Stimulated activated CD8-positive, alpha-beta memory T cell treated with anti-CD3 and anti-CD28 coated beads, Interleukin-15, amount 100 ng/mL, for 1 hour (primary cell): ENCODE measurements around the gene AKAP13.

Experiments used
- DNase-seq: peaks from one replicate; pipeline ENCODE4 v3.0.0-alpha.2; 2020; ENCODE audit warnings: low read depth

AKAP13 gene

DNA sequence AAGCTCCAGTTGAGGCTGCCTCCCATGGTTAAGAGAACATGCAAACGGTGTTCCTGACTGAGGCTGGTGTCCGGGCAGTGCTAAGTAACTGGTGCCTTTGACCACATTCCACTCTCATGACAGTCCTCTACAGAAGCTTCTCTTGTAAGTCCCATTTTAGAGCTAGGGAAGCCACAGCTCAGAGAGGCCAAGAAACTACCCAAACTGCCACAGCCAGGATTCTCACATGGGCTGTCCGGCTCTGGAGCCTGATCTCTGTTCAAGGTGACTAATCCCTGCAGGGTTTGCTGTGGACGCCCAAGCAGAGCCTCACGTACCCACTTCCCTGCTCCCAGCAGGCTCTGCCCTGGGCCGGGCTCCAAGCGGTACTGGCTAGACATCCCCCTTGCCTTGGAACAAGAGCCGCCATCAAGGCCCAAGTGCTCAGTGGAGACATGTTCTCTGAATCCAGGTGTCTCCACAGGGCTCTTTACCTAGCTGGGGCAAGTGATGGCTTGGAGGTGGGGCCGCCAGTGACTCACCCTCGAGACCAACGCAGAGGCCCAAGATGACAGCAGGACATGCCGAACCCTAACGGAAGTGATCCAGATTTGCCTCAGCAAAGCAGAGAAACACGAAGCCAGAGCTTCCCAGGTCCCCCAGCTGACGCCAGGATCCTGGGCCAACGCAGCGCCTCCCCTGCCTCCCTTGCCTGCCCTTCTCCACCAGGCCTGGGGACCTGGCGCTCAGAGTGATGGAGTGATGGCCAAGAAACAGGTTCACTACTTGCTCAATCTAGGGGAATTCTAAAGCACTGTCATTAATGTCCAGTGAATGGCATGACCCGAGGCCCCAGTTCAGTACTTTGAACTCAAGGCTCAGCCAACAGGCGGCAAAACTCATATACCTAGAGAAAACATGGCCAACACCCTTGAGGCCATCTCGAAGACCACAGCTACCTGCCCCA, 390.0 kb downstream of the AKAP13 start:
- DNase-seq = no peak

DNA sequence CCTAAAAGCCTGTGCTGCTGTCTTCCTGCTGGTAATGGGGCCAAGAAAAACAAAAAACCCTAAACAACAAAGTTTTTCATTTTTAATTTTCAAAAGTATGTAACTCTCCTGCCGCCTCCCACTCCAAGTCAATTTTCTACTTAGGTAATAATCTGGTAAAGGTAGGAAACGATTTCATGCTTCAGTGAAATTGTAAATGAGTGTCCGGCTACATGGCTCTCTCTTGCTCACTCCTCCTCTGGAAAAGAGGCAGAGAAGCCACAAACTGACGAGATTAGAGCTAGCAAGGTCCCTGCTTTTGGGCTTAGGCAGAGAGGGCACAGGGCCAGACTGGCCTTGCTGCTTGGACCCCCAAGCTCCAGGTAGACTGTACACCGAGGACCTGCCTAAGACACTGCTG, 390.9 kb downstream of the AKAP13 start:
- no peak for DNase-seq

DNA sequence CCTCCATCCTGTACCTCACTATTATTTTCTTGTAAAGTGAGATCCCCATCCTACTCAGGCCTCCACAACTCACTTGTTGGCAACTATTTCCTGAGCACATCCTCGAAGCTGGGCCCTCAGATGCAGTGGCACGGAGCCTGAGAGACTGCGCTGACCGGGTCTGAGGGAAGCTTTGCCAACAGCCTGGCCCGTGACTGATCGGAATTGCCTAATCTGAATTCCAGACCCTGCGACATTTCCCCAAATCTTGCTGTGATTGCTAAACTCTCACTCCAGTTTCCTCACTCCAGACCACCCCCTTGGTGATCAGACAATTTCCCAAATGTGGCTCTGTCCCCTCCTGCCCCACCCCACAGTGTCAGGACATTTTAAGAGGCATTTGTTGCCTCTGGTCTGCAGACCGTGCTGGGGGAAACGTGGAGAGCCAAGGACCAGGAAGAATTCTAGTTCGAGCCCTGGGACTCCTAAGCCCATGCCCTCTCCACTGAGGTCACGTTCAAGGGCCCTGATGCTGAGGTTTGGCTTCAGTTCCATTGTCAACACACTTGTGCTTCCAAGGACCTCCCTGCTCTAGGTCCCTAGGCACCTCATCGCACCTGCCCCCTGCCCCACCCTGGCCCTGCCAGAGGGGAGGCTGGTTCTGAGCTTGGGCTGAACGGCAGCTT, 391.5 kb downstream of the AKAP13 start:
- no peak for DNase-seq

DNA sequence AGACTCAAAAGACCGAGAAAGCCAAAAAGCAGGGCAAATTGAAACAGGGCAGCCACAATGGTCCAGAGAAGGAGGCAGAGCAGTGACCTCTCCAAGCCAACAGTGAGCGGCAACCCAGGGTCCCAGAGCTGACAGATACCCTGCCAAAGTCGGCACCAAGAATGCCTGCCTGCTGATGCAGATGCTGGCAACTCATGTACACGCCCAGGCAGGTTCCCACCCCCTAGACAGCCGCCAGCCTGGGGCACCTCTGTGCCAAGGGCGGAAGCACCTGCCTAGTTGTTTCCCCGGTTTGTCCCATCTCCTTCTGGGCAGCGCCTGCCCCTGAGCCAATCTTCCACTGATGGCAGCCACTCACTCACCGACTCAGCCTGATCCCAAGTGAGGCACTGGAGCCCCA, 392.3 kb downstream of the AKAP13 start:
- no peak for DNase-seq

DNA sequence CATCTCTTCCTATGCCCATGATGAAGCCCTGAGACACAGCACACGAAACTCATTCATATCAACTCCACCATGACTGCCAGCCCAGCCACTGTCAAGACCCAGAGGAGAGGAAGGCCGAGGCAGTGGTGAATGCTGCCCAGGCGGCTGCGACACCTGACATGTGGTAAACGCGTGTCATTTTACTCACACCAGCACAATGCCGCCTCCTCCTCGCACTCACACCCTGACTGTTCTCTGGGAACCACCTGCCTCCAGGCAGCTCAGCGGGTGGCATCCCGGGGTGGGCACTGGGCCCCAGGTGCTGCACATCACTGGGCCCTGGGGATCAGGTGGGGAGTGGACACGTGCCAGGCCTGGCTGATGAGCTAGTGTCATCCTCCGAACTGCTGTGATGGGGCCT, 392.8 kb downstream of the AKAP13 start:
- DNase-seq = no peak

DNA sequence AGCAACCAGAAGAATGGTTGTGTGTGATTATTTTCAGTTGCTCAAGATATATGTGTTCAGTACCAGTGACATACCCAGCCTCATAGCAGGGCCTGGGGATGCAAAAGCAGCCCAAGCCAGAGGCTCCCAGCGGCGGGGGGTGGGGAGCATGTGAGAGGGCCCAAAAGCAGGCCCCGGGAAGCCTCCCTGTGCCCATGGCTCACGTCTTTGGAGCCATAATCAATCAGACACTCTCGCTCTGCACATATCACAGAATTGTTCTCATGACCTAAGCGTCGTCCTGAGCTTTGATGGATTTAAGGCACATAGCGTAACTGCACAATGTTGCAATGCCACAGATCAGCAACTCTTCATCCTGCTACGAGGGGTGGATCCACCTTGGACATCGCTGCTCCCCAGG, 393.6 kb downstream of the AKAP13 start:
- no peak for DNase-seq

DNA sequence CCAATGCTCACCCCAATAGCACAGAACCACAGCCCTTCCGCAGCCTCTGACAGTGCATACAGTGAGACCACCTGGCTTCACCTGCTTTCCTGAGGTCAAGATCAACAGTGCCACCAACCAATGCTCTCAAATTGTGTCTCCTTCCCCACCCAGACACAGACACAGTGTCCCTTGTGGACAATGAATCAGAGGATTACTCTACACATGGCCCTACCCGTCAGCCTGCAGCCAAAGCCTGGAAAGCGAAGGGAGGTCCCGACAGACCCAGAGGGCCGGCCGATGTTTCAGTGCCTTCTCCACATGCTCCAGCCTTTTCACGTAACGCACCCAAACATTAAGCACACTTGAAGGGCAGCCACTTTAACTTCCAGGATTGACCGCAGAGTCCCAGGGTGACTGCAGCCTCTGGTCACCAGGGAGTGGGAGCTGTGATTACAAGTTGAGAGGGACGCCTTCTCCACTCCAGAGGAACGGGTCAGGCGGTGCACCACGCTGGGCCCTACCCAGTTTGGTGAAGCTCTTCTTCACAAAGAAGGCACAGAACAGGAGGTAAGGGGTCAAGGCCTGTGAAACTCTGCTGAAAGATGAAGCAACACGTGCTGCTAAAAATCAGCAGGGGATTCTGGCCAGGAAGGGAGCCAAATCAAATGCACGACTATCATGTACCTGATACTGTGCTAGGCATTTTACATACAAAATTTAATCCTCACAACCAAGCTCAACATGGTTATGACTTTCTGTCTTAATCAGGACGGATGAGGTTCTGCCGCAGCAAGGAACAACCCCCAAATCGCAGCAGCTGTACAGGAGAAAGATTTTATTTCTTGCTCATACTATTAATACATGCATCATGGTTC, 397.1 kb downstream of the AKAP13 start:
- no peak for DNase-seq

DNA sequence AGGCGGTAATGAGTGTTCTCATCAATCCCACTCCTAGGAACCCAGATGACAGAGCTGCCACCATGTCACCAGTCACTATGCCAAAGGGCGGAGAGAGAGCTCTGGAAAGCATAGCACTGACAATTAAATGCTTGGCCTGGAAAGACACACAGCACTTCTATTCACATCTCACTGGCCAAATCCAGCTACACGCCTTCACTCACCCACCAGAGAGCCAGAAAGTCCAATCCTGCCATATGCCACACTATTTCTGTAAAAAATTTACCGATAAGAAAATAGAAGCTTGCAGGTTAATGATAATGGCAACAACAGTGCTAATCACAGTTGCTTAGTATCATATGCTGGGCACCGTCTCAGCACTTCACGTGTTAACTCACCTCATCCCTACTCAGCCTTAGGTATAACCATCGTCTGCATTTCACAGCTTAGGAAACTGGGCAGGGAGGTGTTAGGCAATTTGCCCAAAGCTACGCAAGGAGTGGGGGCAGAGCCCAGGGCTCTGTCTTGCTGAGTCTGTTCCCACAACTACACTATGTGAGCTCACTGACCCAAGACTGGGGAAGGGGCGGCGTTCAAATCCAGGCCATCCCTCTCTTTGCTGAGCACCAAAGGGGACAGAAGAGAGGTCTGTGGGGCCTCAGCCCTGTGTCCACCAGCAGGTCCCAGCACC, 397.8 kb downstream of the AKAP13 start:
- no peak for DNase-seq

DNA sequence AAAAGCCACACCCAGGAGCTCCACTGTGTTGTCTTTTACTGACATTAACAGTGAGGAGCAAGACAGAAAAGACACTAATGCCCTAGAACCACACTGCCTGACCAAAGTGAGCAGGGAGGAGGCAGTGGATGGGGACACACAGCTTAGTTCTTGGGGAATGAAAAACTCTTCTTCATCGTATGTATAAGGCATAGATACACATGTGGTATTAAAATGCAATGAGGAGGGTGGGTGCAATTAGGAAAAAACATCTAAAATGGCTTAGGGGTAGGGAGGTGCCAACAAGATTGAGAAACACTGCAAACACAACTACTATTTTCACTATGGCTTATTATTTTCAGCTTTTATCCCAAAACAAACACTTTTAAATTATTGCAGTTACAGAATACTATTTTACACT, 398.8 kb downstream of the AKAP13 start:
- no peak for DNase-seq

DNA sequence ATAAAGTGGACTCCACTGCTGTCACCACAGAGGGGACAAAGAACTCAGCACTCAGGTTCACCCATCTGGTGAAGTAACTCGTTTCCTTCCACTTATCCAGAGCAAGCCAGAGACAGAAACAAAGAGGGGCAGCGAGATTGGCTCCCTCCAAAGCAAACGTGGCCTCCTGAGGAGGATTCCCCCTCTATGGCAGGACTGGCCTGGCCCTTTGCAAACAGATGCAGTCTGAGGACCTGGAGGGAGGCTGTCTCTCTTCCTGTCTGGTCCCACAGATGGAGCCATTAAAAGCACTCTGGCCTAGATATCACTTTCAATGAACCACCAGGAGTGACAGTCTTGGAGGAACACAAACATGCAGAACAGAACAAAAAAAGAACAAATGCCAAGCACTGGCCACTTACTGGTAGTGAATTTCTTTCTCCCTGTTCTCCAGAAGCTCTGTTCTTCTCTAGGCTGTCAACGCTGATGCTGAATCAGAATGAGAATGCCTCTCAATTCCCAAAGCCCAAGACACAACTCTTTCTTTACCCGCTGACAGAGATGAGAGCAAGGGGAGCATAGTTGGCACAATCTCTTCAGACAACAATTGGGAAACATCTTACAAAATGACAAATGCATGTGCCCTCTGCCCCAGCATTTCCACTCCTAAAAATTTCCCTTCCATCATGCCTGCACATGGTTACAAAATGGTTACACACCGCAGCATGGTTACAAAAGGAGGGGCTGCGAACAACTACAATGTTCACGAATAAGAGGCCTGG, 400.0 kb downstream of the AKAP13 start:
- DNase-seq = no peak

DNA sequence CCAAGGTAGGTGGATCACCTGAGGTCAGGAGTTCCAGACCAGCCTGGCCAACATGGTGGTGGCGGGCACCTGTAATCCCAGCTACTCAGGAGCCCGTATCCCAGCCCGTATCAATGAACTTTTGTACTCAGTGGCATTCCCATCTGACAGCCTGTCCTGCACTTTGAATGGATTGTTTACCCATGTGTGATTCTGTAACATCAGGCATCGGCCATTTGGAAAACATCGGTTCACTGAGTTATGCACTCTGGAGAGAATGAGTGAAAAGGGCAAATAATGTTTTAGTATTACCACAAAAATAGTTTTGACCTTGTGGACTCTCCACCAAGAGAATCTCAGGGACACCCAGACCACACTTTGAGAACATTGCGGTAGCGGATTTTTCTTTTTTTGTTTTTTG, 400.7 kb downstream of the AKAP13 start:
- no peak for DNase-seq

DNA sequence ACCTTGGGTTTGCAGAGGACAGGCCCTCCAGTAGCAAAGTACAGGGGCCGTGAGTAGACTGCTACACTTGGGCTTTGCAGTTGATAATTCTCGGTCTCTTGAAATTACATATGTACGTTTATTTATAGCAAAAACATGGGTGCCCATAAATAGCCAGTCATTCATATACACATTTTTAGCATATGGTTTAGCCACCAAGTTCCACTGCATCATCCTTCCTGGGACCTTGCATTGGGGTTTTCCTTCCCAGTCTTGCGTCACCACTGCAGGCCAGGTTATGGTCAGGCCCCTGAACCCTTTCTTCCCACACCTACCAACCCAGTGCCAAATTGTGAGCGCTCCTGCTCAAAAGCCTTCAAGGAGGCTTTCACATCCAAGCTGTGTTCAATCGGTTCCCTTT, 401.7 kb downstream of the AKAP13 start:
- no peak for DNase-seq

DNA sequence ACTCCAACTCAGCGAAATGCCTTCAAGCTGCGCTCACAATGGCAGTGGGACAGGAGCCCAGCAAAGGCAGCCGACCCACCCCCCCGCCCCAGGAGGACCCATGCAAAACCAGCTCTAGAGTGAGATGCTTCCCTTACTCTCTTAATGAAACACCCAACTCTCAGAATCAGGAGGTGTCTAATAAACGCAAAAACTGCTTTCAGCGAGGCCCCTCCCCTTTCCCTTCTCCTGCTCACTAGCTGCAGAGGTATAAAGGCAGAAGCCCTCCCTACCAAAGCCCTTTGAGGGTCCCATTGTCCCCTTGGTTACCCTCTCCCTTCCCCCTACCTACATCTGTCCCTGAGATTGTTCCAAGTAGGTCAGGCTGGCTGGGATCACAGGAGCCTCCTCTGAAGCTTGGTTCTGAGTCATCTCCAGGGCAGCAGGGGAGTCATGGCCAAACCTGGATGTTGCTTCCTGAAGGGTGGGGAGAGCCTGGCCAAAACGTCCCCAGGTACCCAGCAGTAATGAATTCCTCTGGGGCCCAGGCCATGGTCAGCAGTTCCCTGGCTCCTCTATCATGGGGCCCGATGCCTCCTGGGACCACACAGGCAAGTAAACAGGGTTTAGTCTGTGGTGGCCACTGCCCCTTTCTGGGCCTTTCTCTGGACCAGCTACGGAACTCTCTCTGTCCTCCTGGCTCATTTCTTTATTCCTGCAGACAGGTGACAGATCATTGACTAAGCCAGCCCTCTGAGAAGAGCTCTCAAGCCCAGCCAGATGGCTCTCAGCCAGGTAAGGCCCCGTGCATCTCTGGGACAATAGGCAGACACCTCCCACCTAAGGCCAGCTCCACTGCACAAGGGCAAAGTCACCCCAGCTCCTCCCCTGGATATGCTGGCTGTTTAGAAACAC, 405.7 kb downstream of the AKAP13 start:
- DNase-seq = no peak

DNA sequence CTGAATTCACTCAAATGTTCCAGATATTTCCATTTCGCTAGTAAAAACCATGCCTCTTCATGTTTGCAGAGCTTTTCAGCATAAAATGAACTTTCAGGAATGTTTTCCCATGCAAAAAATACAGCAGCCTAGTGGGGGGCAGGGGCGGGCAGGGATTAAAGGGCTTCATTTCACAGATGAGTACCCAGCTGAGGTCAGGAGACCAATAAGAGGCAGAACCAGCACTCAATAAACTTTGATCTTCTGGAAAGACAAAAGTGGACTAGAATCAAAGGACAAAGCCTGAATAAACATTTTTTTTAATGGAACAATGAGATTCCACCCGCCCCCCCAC, 406.3 kb downstream of the AKAP13 start:
- DNase-seq = no peak

DNA sequence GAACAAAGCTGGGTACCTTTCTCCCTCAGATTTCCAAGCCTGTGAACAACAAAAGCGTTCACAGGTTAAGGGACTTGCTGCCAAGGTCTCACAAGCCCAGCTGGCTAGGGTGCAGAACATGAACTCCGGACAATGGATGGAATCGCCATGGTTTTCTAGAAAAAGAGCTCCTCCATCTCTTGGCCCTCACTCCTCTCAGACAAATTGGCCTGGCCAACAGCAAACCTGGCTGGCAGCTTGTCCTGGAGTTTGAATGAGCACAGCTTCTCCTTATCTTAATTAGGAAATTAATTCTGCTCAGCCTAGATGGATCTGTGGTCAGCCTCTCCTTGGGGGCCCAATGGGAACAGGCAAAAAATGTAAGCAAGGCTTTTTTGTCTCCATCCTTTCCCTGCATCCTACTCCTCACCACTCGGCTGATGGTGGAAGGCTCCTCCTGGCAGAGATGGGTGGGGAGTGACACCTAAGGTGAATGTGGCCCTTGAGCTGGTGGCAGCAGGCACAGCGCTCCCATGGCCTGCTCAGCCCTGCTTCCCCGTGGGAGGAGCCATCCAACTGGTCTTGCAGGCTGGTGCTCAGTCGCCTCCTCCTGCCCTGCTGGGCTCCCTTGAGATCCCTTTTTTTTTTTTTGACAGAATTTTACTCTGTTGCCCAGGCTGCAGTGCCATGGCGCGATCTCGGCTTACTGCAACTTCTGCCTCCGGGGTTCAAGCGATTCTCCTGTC, 408.5 kb downstream of the AKAP13 start:
- DNase-seq = no peak

DNA sequence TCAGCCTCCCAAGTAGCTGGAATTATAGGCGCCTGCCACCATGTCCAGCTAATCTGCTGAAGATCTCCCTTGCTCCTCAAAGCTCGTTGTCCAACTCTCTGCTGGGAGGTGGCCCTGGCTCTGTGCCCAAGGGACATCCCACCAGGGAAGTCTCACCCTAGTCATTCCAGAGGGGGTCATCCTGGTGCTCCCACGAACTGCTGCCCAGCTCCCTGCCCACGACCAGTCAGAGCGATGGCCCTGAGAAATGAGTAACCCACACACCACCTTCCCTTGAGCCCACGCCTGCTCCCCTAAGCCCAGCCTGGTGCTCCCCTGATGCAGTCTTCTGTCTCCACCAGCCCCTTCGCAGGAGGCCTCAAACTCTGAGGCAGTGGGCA, 409.1 kb downstream of the AKAP13 start:
- DNase-seq = no peak

DNA sequence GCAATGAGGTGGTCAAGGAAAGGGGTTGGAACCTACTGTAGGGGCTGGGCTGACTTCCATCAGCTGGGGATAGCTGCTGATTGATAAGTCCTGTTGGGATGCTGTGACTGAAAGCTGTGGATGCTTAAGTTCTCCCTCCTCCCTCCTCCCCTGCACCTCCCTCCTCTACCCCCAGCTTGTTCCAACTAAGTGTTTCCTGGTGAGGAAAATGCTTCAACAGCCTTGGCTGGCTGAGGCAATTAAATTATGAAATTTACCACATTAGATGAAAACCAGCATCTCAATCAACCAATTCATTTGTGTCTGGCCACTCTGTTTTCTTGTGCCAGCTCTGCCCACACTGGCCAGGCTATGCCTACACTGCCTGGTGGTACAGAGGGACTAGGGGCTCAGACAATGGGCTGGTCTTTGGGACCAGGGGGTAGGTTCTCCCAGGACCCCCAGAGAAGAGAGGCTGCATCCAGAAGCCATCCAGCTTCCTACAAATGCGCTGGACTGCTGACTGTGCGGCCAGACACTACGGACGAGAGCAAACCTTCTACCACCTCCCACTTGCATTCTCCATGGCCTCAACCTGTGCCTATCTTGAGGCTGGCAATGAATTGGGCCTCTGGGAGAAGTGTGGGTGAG, 411.8 kb downstream of the AKAP13 start:
- DNase-seq = no peak

DNA sequence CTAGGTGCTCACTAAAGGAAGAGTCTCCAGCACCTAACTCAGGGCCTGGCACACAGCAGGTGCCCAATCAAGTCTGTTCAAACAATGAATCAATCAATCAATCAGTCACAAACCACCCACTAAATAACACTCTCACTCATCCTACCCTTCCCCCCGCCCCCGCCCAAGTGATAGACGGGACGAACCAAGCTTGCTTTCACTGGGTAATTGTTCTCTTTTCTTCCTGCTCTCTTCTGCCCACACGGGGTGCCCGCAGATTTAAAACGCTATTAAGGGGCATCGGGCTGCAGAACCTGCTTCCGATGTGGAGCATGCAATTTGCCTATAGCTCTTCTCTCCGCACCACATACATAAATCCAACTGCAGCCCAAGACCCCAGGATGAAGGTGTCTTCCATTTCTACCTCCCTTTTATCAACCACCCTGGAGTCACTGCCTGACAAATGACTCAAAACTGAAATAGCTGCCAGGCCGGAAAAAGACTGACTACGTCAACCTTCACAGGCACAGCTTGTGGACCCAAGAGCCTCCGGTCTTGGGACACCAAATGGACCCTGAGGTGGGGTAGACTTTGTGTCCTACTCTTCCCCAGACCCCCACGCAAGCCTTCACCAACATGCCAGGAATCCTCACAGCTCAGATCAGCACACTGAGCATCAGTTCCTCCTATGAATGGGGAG, 412.6 kb downstream of the AKAP13 start:
- no peak for DNase-seq
